ENCODE data around the gene VANGL1.

Gene VANGL1

GRCh38 chr1:115644109-115644508, 2.3 kb downstream of the VANGL1 start:
- H3K27ac ChIP-seq (replicated peaks): no peak overlapping the region
- no peak for DNase-seq (ENCODE audit: low read depth in 1 of 2, low spot score in 1 of 2)
- TF ChIP-seq SPI1 (IDR thresholded peaks at IDR 0.05; ENCODE audit: borderline replicate concordance, low read depth): no peak
- TF ChIP-seq POLR2AphosphoS5 (IDR thresholded peaks at IDR 0.05; ENCODE audit: low read depth): no peak
- no peak for TF ChIP-seq GABPA (IDR thresholded peaks at IDR 0.05; ENCODE audit: low read depth)
- TF ChIP-seq, protein P1, sequence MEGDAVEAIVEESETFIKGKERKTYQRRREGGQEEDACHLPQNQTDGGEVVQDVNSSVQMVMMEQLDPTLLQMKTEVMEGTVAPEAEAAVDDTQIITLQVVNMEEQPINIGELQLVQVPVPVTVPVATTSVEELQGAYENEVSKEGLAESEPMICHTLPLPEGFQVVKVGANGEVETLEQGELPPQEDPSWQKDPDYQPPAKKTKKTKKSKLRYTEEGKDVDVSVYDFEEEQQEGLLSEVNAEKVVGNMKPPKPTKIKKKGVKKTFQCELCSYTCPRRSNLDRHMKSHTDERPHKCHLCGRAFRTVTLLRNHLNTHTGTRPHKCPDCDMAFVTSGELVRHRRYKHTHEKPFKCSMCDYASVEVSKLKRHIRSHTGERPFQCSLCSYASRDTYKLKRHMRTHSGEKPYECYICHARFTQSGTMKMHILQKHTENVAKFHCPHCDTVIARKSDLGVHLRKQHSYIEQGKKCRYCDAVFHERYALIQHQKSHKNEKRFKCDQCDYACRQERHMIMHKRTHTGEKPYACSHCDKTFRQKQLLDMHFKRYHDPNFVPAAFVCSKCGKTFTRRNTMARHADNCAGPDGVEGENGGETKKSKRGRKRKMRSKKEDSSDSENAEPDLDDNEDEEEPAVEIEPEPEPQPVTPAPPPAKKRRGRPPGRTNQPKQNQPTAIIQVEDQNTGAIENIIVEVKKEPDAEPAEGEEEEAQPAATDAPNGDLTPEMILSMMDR (IDR thresholded peaks at IDR 0.05; ENCODE audit: insufficient read depth, low read length): no peak
- TF ChIP-seq, protein P2, sequence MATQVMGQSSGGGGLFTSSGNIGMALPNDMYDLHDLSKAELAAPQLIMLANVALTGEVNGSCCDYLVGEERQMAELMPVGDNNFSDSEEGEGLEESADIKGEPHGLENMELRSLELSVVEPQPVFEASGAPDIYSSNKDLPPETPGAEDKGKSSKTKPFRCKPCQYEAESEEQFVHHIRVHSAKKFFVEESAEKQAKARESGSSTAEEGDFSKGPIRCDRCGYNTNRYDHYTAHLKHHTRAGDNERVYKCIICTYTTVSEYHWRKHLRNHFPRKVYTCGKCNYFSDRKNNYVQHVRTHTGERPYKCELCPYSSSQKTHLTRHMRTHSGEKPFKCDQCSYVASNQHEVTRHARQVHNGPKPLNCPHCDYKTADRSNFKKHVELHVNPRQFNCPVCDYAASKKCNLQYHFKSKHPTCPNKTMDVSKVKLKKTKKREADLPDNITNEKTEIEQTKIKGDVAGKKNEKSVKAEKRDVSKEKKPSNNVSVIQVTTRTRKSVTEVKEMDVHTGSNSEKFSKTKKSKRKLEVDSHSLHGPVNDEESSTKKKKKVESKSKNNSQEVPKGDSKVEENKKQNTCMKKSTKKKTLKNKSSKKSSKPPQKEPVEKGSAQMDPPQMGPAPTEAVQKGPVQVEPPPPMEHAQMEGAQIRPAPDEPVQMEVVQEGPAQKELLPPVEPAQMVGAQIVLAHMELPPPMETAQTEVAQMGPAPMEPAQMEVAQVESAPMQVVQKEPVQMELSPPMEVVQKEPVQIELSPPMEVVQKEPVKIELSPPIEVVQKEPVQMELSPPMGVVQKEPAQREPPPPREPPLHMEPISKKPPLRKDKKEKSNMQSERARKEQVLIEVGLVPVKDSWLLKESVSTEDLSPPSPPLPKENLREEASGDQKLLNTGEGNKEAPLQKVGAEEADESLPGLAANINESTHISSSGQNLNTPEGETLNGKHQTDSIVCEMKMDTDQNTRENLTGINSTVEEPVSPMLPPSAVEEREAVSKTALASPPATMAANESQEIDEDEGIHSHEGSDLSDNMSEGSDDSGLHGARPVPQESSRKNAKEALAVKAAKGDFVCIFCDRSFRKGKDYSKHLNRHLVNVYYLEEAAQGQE (IDR thresholded peaks at IDR 0.05; ENCODE audit: insufficient replicate concordance, low read depth): no peak
- no peak overlapping the region for H3K4me3 ChIP-seq (replicated peaks; ENCODE audit: insufficient read depth, low read length)
- H3K27me3 ChIP-seq (ENCODE audit: insufficient read depth, poor library complexity, severe bottlenecking): no peaks in the 10 kb centered on the region

- no peak for DNase-seq (ENCODE audit: low read depth in 1 of 2, low spot score in 1 of 2)
- no peak for TF ChIP-seq SPI1 (IDR thresholded peaks at IDR 0.05; ENCODE audit: borderline replicate concordance, low read depth)
- TF ChIP-seq, protein P2 (IDR thresholded peaks at IDR 0.05; ENCODE audit: insufficient replicate concordance, low read depth): no peak
- TF ChIP-seq, protein P1 (IDR thresholded peaks at IDR 0.05; ENCODE audit: insufficient read depth, low read length): no peak
- no peak for TF ChIP-seq POLR2AphosphoS5 (IDR thresholded peaks at IDR 0.05; ENCODE audit: low read depth)
- TF ChIP-seq GABPA (IDR thresholded peaks at IDR 0.05; ENCODE audit: low read depth): no peak
- Histone ChIP-seq H3K27me3 (ENCODE audit: insufficient read depth, poor library complexity, severe bottlenecking) (no peaks in the 10 kb centered on the region), H3K4me3 (replicated peaks; ENCODE audit: insufficient read depth, low read length) (no peak overlapping the region), H3K27ac (replicated peaks) (no peak overlapping the region)
Observed at GRCh38 chr1:115647047-115647446, 5.3 kb downstream of the VANGL1 start.

DNA sequence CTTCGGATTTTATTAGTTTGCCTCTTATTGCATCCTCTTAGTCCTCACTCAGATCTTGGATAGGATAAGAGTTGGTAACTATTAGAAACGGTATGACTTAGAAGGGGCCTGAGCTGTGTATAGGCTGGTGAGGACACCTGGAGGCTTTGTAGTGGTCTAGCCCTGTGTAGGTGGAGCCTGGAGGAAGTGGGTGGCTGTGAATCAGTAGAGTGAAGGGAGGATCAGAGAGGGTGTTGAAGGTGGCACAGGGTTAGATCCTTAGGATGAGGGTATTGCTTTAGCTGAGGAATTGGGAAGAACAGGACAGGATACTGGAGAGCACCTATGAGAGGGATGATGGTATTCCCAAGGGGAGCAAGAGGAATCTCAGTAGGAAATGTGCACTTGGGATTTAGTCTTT, 5.7 kb downstream of the VANGL1 start:
- TF ChIP-seq GABPA (IDR thresholded peaks at IDR 0.05; ENCODE audit: low read depth): no peak
- TF ChIP-seq SPI1 (IDR thresholded peaks at IDR 0.05; ENCODE audit: borderline replicate concordance, low read depth): no peak
- TF ChIP-seq, protein P1 (IDR thresholded peaks at IDR 0.05; ENCODE audit: insufficient read depth, low read length): no peak
- TF ChIP-seq, protein P2 (IDR thresholded peaks at IDR 0.05; ENCODE audit: insufficient replicate concordance, low read depth): no peak
- TF ChIP-seq POLR2AphosphoS5 (IDR thresholded peaks at IDR 0.05; ENCODE audit: low read depth): no peak
- DNase-seq (ENCODE audit: low read depth in 1 of 2, low spot score in 1 of 2): no peak
- H3K27me3 ChIP-seq (ENCODE audit: insufficient read depth, poor library complexity, severe bottlenecking): no peaks in the 10 kb centered on the region
- no peak overlapping the region for H3K4me3 ChIP-seq (replicated peaks; ENCODE audit: insufficient read depth, low read length)
- H3K27ac ChIP-seq (replicated peaks): no peak overlapping the region
